ENCODE measurements around the gene RACK1.

RACK1 gene

GRCh38 chr5:181236954-181237641 is 6.6 kb downstream of the RACK1 start:
- ChIA-PET POLR2A (interaction anchor here (0.7 to 0.9 kb wide), 2 partner anchors 23 to 25 kb away, joined by 3 read pairs; no protein-coding TSS in a partner anchor), CTCF (interaction anchor here (0.9 kb wide), 1 partner anchor 9 kb away, joined by 3 read pairs; no protein-coding TSS in a partner anchor)
- DNase-seq (ENCODE audit: extremely low spot score): no peak
- no peak for TF ChIP-seq CTCF (IDR thresholded peaks at IDR 0.05; ENCODE audit: control extremely low read depth, extremely low read depth, low read depth, missing control alignments)

GRCh38 chr5:181236471-181236870 is 7.2 kb downstream of the RACK1 start:
- POLR2A ChIA-PET: interaction anchor here (0.7 to 0.9 kb wide), 2 partner anchors 24 kb away, joined by 3 read pairs; no protein-coding TSS in a partner anchor

GRCh38 chr5:181235689-181236366 is 7.9 kb downstream of the RACK1 start:
- no peak for TF ChIP-seq CTCF (IDR thresholded peaks at IDR 0.05; ENCODE audit: control extremely low read depth, extremely low read depth, low read depth, missing control alignments)
- no peak for DNase-seq (ENCODE audit: extremely low spot score)
- ChIA-PET POLR2A (interaction anchor here (0.7 to 2.1 kb wide), 2 partner anchors 12 to 24 kb away, joined by 3 to 15 read pairs; partner anchors contain the start of gene TRIM41), CTCF (interaction anchor here (1.0 to 1.2 kb wide), 2 partner anchors 12 to 68 kb away, joined by 3 read pairs; partner anchors contain the start of gene TRIM41)

More at GRCh38 chr5:181236471-181236870, 7.2 kb downstream of the RACK1 start:
- DNase-seq (ENCODE audit: extremely low spot score): no peak
- TF ChIP-seq CTCF (IDR thresholded peaks at IDR 0.05; ENCODE audit: control extremely low read depth, extremely low read depth, low read depth, missing control alignments): no peak
- CTCF ChIA-PET: interaction anchor here (0.9 kb wide), 1 partner anchor 10 kb away, joined by 3 read pairs; no protein-coding TSS in a partner anchor

- CTCF ChIA-PET: interaction anchor here (0.9 to 1.2 kb wide), 3 partner anchors 12 to 67 kb away, joined by 3 to 4 read pairs (median 3); partner anchors contain the start of genes TRIM41 and TRIM52
- TF ChIP-seq CTCF (IDR thresholded peaks at IDR 0.05; ENCODE audit: control extremely low read depth, extremely low read depth, low read depth, missing control alignments): no peak
- POLR2A ChIA-PET: interaction anchor here (2.1 kb wide), 1 partner anchor 12 kb away, joined by 15 read pairs; the partner anchor contains the start of gene TRIM41
- DNase-seq (ENCODE audit: extremely low spot score): no peak
Observed at GRCh38 chr5:181235323-181235688, 8.4 kb downstream of the RACK1 start.

- POLR2A ChIA-PET: interaction anchor here (1.7 to 2.1 kb wide), 2 partner anchors 8 to 11 kb away, joined by 4 to 15 read pairs; partner anchors contain the start of gene TRIM41
- CTCF ChIA-PET: interaction anchor here (0.9 to 1.8 kb wide), 4 partner anchors 9 to 66 kb away, joined by 3 to 4 read pairs (median 4); partner anchors contain the start of genes RACK1, TRIM41 and TRIM52
- no peak for TF ChIP-seq CTCF (IDR thresholded peaks at IDR 0.05; ENCODE audit: control extremely low read depth, extremely low read depth, low read depth, missing control alignments)
- DNase-seq (ENCODE audit: extremely low spot score): no peak
Observed at GRCh38 chr5:181234455-181235306, 9.0 kb downstream of the RACK1 start.

All from GM10248 (cell line).